OCI-LY7 (cell line): ENCODE results near the gene NRG2. TPM values are rescaled to one million over a fixed set of nuclear protein-coding genes. Genes with fewer than 3 reads are reported as not detected.

ENCODE experiments used
- BruUV-seq: library from RNA; stranded (reverse); fragments of 400-500 nt; replicated peaks from 2 replicates; lab custom pipeline; 2021; lab: Mats Ljungman, UMichigan
- CTCF ChIA-PET: fragments of 300-600 bp; sonication (Branson Sonifier 250); formaldehyde crosslinking; loops from one replicate; lab custom pipeline; 2022; ENCODE audit warnings: antibody characterized with exemption; ENCODE audit not compliant: unreplicated experiment; lab: Charles Lee
- POLR2A ChIA-PET: fragments of 300-600 bp; sonication (Branson Sonifier 250); formaldehyde crosslinking; loops from one replicate; lab custom pipeline; 2022; ENCODE audit warnings: antibody characterized with exemption; lab: Charles Lee
- DNase-seq: peaks from one replicate; pipeline ENCODE4 v3.0.0-alpha.2; 2015; ENCODE audit warnings: low spot score
- H2AFZ ChIP-seq: fragments of 200-600 bp; sonication (generic), shearing (Covaris generic); 2 replicates; pipeline ENCODE4 v1.6.1; 2014; ENCODE audit warnings: mild to moderate bottlenecking, antibody characterized with exemption, low read length, moderate library complexity
- H3K27ac ChIP-seq: fragments of 200-600 bp; sonication (generic); 2 replicates; pipeline ENCODE4 v1.5.1; 2014; ENCODE audit warnings: mixed run types, low read depth, mild to moderate bottlenecking, moderate library complexity, low read length, inconsistent platforms; ENCODE audit not compliant: poor library complexity, severe bottlenecking
- H3K36me3 ChIP-seq: fragments of 200-600 bp; sonication (generic); 2 replicates; pipeline ENCODE4 v1.6.1; 2014; ENCODE audit warnings: mild to moderate bottlenecking, antibody characterized with exemption, low read length, moderate library complexity, mixed read lengths; ENCODE audit not compliant: insufficient read depth
- H3K4me1 ChIP-seq: fragments of 200-600 bp; sonication (generic); 2 replicates; pipeline ENCODE4 v1.5.1; 2014; ENCODE audit warnings: mild to moderate bottlenecking, low read length; ENCODE audit not compliant: insufficient read depth, poor library complexity, severe bottlenecking
- H3K4me2 ChIP-seq: fragments of 200-600 bp; sonication (generic); 2 replicates; pipeline ENCODE4 v1.6.1; 2014; ENCODE audit warnings: mild to moderate bottlenecking, low read length
- H3K4me3 ChIP-seq: fragments of 200-600 bp; sonication (generic); 2 replicates; pipeline ENCODE4 v1.5.1; 2014; ENCODE audit warnings: mild to moderate bottlenecking, low read depth, low read length; ENCODE audit not compliant: poor library complexity, severe bottlenecking
- H3K79me2 ChIP-seq: fragments of 200-600 bp; sonication (generic); 2 replicates; pipeline ENCODE4 v1.6.1; 2016; ENCODE audit warnings: low read depth, mild to moderate bottlenecking, low read length, moderate library complexity, mixed read lengths; ENCODE audit not compliant: insufficient read depth
- H3K9me2 ChIP-seq: fragments of 200-600 bp; sonication (generic); 2 replicates; pipeline ENCODE4 v1.6.1; 2016; ENCODE audit warnings: mild to moderate bottlenecking, low read length, mixed read lengths; ENCODE audit not compliant: insufficient read depth
- H3K9me3 ChIP-seq: fragments of 200-600 bp; sonication (generic); 2 replicates; pipeline ENCODE4 v1.6.1; 2014; ENCODE audit warnings: mild to moderate bottlenecking, mixed run types, low read length, mixed read lengths
- H4K20me1 ChIP-seq: fragments of 200-600 bp; sonication (generic); 2 replicates; pipeline ENCODE4 v1.6.1; 2014; ENCODE audit warnings: mild to moderate bottlenecking, antibody characterized with exemption, low read length, moderate library complexity, mixed read lengths; ENCODE audit not compliant: insufficient read depth
- EZH2phosphoT487 ChIP-seq: fragments of 200-600 bp; sonication (generic); IDR thresholded peaks from 2 replicates; pipeline ENCODE4 v1.6.1; 2018; ENCODE audit warnings: low read depth, borderline replicate concordance, mild to moderate bottlenecking, mixed run types, antibody characterized with exemption, low read length, moderate library complexity, mixed read lengths
- intact Hi-C: fragments of 100-400 bp; cut with micrococcal nuclease; formaldehyde crosslinking; loops from one replicate; pipeline ENCODE4 v1.10.0; 2022; ENCODE audit not compliant: unreplicated experiment
- total RNA-seq, 2 experiments: library from RNA; depleted of rRNA in 1 of 2; stranded (reverse); fragments of >200 nt in 1 of 2; shearing (Covaris generic) in 1 of 2; gene quantifications; 2 replicates each; pipeline ENCODE4 v1.2.3, GENCODE V29; 2014 to 2022
- TF ChIP-seq, protein P1 (sequence below): fragments of 200-600 bp; sonication (generic); conservative IDR thresholded peaks from 2 replicates; pipeline ENCODE4 v1.5.1; 2014; ENCODE audit warnings: mild to moderate bottlenecking, antibody characterized with exemption, low read length, moderate library complexity, mixed read lengths

The NRG2 gene
- total RNA-seq, 2 experiments from 2014 or later = 1.7 TPM; not detected in 1

DNA sequence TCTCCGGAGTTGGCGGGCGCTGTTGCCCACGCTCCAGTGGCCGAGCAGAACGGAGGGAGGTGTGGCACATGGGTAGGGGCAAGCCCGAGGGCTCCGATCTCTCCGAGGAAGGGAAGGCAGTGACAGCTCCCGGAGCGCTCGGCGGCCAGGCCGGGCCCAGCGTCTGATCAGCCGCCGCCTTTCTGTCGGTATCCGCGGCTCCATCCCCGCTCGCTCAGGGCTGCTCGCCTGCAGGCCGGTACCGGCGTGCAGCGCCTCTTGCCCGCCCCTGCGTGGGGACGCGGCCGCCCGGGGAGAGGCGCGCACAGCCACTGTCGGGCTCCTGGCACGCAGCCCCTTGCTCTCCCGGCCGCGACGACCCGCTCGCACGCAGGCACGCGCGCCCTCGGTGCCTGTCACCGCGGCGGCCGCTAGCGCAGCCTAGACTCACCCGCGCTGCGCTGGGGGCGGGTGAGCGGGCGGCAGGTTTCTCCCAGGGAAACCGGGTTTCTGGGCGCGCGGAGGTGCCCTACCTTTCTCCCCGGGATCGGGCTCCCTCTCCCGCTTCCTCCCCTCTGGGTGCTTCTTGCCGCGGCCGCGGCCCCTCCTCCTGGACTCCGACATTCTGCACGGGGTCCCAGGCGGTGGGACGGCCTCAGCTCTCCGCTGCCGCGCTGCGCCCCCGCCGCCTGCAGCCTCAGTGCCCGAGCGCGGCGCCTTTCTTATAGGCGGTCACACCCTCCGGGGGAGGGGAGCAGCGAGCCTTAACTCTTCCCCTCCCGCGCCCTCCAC is 139.1 kb downstream of the NRG2 start:
- H3K4me2 ChIP-seq = no peak overlapping the region
- no peak overlapping the region for H3K27ac ChIP-seq
- H3K4me3 ChIP-seq = no peak overlapping the region
- H4K20me1 ChIP-seq = no peaks in the 10 kb centered on the region; the same call in 1 of the 2 replicates
- no TSS peak for BruUV-seq
- ChIA-PET CTCF (no interaction called here), POLR2A (no interaction called here)
- H3K9me2 ChIP-seq = no peaks in the 10 kb centered on the region
- no peaks in the 10 kb centered on the region for H3K9me3 ChIP-seq
- TF ChIP-seq EZH2phosphoT487 = no peak
- TF ChIP-seq, protein P1, sequence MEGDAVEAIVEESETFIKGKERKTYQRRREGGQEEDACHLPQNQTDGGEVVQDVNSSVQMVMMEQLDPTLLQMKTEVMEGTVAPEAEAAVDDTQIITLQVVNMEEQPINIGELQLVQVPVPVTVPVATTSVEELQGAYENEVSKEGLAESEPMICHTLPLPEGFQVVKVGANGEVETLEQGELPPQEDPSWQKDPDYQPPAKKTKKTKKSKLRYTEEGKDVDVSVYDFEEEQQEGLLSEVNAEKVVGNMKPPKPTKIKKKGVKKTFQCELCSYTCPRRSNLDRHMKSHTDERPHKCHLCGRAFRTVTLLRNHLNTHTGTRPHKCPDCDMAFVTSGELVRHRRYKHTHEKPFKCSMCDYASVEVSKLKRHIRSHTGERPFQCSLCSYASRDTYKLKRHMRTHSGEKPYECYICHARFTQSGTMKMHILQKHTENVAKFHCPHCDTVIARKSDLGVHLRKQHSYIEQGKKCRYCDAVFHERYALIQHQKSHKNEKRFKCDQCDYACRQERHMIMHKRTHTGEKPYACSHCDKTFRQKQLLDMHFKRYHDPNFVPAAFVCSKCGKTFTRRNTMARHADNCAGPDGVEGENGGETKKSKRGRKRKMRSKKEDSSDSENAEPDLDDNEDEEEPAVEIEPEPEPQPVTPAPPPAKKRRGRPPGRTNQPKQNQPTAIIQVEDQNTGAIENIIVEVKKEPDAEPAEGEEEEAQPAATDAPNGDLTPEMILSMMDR = no peak
- intact Hi-C loops = no loop called here
- H3K4me1 ChIP-seq = no peaks in the 10 kb centered on the region
- no peaks in the 10 kb centered on the region for H3K36me3 ChIP-seq
- no peak overlapping the region for H2AFZ ChIP-seq
- DNase-seq = no peak
- H3K79me2 ChIP-seq = no peaks in the 10 kb centered on the region

DNA sequence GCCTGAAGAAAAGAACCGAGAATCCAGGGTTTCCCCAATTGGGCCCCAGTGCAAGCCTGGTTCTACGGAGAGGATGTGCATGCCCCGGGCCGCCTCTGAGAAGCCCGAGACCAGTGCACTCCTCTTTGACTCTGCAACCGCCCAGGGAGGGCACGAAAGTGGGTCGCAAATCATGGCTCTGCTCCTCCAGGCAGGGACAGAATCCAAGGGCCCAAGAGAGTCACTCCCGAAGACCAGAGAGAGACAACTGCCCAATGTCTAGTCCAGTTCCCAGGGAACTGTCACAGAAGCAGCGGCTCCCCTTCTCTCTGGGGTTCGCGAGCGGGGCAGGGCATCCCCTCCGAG is 139.7 kb downstream of the NRG2 start:
- Histone ChIP-seq H3K79me2 (no peaks in the 10 kb centered on the region), H4K20me1 (no peaks in the 10 kb centered on the region; the same call in 1 of the 2 replicates), H3K4me3 (no peak overlapping the region), H3K27ac (no peak overlapping the region), H3K4me1 (no peaks in the 10 kb centered on the region), H3K9me3 (no peaks in the 10 kb centered on the region), H3K36me3 (no peaks in the 10 kb centered on the region), H3K9me2 (no peaks in the 10 kb centered on the region), H3K4me2 (no peak overlapping the region), H2AFZ (no peak overlapping the region)
- no peak for DNase-seq
- POLR2A ChIA-PET = no interaction called here
- TF ChIP-seq, protein P1 = no peak
- TF ChIP-seq EZH2phosphoT487 = no peak
- intact Hi-C loops = no loop called here
- BruUV-seq = no TSS peak
- CTCF ChIA-PET = no interaction called here

DNA sequence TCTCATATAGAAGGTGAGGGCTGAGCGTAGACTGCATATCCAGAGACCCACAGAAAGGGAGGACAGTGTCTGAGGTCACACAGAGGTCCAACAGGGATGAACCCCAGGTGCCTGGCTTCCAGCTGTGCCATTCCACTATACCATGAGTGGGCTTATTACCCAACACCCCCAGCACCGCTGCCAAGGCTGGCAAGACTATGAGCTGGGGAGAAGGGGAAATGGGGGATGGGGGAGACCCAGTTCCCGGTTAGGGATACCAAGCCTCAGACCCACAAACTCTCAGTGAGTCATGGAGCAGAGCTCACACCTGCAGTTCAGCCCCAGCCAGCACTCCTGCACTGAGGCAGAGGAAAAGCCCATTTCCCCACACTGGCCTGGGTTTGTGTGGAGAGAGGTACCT is 141.1 kb downstream of the NRG2 start:
- DNase-seq = no peak
- intact Hi-C loops = no loop called here
- POLR2A ChIA-PET = interaction anchor here (1.7 kb wide), 1 partner anchor 12 kb away, joined by 3 read pairs; no protein-coding TSS in a partner anchor
- Histone ChIP-seq H3K9me2 (no peaks in the 10 kb centered on the region), H3K4me2 (no peak overlapping the region), H2AFZ (no peak overlapping the region), H3K9me3 (no peaks in the 10 kb centered on the region), H3K4me3 (no peak overlapping the region), H4K20me1 (no peaks in the 10 kb centered on the region; the same call in 1 of the 2 replicates), H3K79me2 (no peaks in the 10 kb centered on the region), H3K36me3 (no peaks in the 10 kb centered on the region), H3K27ac (no peak overlapping the region), H3K4me1 (no peaks in the 10 kb centered on the region)
- no TSS peak for BruUV-seq
- CTCF ChIA-PET = no interaction called here
- TF ChIP-seq, protein P1 = no peak
- no peak for TF ChIP-seq EZH2phosphoT487
